ENCODE data around the gene SPACA6. TPM values are rescaled to one million over a fixed set of nuclear protein-coding genes. Genes with fewer than 3 reads are reported as not detected.

Gene SPACA6
- total RNA-seq, 4 donors from 2014 or later = 11.8 to 37.8 (median 17.4) TPM

- H3K9me3 ChIP-seq = no peaks in the 10 kb centered on the region
- peaks cover 18 to 66% (median 56%) of the 10 kb centered on the region in 4 donors for H3K36me3 ChIP-seq
- intact Hi-C loops (cut with DNase I) = no loop called here
- no peaks in the 10 kb centered on the region for H3K27me3 ChIP-seq
- TF ChIP-seq POLR2AphosphoS5 (IDR thresholded peaks at IDR 0.05) (no peak), POLR2A (IDR thresholded peaks at IDR 0.05; ENCODE audit: low read depth) (no peak), EP300 (IDR thresholded peaks at IDR 0.05) (no peak), CTCF (IDR thresholded peaks at IDR 0.05) (no peak)
- H3K27ac ChIP-seq (replicated peaks in 1 of 4) = peak overlapping the region; percentile 54 to 100 (median 100)
- peaks cover 25 to 51% (median 42%) of the 10 kb centered on the region in 4 donors for H3K4me1 ChIP-seq
- DNase-seq (ENCODE audit: extremely low spot score) = no peak
- 29% methylated on average over 2 of the region's 2 CpGs for WGBS
- H3K4me3 ChIP-seq = no peak overlapping the region
Measured at GRCh38 chr19:51693819-51694218, 689 bp downstream of the SPACA6 start.

- Histone ChIP-seq H3K27ac (replicated peaks in 1 of 4) (peak overlapping the region in 3 of 4 donors; percentile 13 to 99 (median 54)), H3K27me3 (no peaks in the 10 kb centered on the region), H3K36me3 (peaks cover 18 to 73% (median 63%) of the 10 kb centered on the region in 4 donors), H3K9me3 (no peaks in the 10 kb centered on the region), H3K4me3 (no peak overlapping the region), H3K4me1 (peaks cover 25 to 51% (median 42%) of the 10 kb centered on the region in 4 donors)
- DNase-seq (ENCODE audit: extremely low spot score) = no peak
- intact Hi-C loops (cut with DNase I) = no loop called here
- whole genome bisulfite sequencing = 70% methylated on average over 9 of the region's 10 CpGs
- TF ChIP-seq POLR2AphosphoS5 (IDR thresholded peaks at IDR 0.05) = no peak
- TF ChIP-seq CTCF (IDR thresholded peaks at IDR 0.05) = no peak
- TF ChIP-seq POLR2A (IDR thresholded peaks at IDR 0.05; ENCODE audit: low read depth) = no peak
- TF ChIP-seq EP300 (IDR thresholded peaks at IDR 0.05) = no peak
Measured at GRCh38 chr19:51694318-51695085, 1.4 kb downstream of the SPACA6 start.

GRCh38 chr19:51695088-51695487 is 2.0 kb downstream of the SPACA6 start:
- Histone ChIP-seq H3K4me3 (no peak overlapping the region), H3K27ac (replicated peaks in 1 of 4) (peak overlapping the region in 1 of 4 donors; percentile 30), H3K27me3 (no peaks in the 10 kb centered on the region), H3K9me3 (no peaks in the 10 kb centered on the region), H3K4me1 (peaks cover 25 to 51% (median 42%) of the 10 kb centered on the region in 4 donors), H3K36me3 (peaks cover 18 to 79% (median 67%) of the 10 kb centered on the region in 4 donors)
- no peak for DNase-seq (ENCODE audit: extremely low spot score)
- TF ChIP-seq EP300 (IDR thresholded peaks at IDR 0.05) = no peak
- TF ChIP-seq POLR2A (IDR thresholded peaks at IDR 0.05; ENCODE audit: low read depth) = no peak
- no peak for TF ChIP-seq CTCF (IDR thresholded peaks at IDR 0.05)
- no peak for TF ChIP-seq POLR2AphosphoS5 (IDR thresholded peaks at IDR 0.05)
- intact Hi-C loops (cut with DNase I) = no loop called here
- 87% methylated on average over 8 of the region's 9 CpGs for WGBS

- Histone ChIP-seq H3K9me3 (no peaks in the 10 kb centered on the region), H3K27me3 (no peaks in the 10 kb centered on the region), H3K4me1 (peaks cover 25 to 51% (median 42%) of the 10 kb centered on the region in 4 donors), H3K4me3 (no peak overlapping the region), H3K27ac (replicated peaks in 1 of 4) (peak overlapping the region in 1 of 4 donors; percentile 30), H3K36me3 (peaks cover 18 to 86% (median 69%) of the 10 kb centered on the region in 4 donors)
- intact Hi-C loops (cut with DNase I) = no loop called here
- no peak for TF ChIP-seq EP300 (IDR thresholded peaks at IDR 0.05)
- TF ChIP-seq POLR2A (IDR thresholded peaks at IDR 0.05; ENCODE audit: low read depth) = no peak
- TF ChIP-seq POLR2AphosphoS5 (IDR thresholded peaks at IDR 0.05) = no peak
- TF ChIP-seq CTCF (IDR thresholded peaks at IDR 0.05) = no peak
- no peak for DNase-seq (ENCODE audit: extremely low spot score)
- 91% methylated on average over 14 of the region's 14 CpGs for WGBS
Measured at GRCh38 chr19:51695702-51696315, 2.7 kb downstream of the SPACA6 start.

Data from esophagus muscularis mucosa (tissue), 4 donors.